ENCODE results near the gene OTUD6A.

Gene OTUD6A

DNA sequence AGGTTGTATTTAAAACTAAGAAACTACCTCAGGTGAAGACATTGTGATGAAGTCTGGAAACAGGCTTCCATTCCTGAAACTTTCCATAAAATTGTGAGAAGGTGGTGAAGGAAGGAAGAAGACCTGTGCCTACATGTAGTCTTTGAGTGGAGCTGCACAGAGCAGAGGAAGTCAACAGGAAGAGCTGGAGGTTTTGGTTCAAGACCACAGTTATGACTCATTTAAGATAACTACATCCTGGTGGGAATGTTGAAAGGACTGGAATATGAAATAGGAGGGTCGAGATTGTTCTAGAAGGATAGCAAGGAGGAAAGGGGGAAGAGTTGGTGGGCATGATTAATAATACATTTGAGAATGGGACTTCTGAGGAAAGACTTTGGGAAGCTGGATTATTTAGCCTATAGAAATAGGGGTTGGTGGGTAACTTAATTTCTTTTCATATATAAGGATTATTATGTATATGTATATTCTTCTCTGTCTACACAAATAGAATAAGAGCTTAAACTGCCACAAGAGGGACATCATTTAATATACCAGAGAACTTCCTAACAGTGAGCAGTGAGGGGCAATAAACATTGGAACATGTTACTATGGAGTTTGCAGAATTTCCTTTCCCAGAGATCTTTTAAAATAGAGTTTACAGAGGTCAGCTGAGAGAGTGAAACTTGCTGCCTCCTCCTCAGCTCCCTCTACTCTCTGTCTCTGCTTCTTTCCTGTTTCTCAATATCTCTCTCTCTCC, 36.0 kb upstream of the OTUD6A start:
- H3K4me3 ChIP-seq (ENCODE audit: control insufficient read depth, low read depth, low read length): no peak overlapping the region
- no peak for TF ChIP-seq CTCF (conservative IDR thresholded peaks at IDR 0.05; ENCODE audit: control insufficient read depth, insufficient read depth, low read depth, low read length)
- peak; percentile 29 for DNase-seq (ENCODE audit: low read depth)

DNA sequence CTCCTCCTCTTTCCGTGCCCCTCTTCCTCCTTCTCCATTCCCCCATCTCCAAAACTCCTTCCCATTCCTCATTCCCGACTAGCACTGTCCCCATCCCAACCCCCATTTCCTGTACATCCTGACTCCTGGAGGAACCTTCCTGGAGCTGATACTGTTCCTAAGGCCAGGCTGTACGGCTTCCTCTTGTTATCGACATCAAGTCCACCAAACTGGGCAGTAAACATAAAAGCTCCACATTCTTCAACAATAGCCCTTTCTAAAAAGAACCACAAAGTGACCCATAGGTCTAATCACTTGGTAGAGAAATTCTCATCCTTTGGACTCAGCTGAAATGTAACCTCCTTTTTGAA, 35.4 kb upstream of the OTUD6A start:
- DNase-seq (ENCODE audit: low read depth): no peak
- no peak overlapping the region for H3K4me3 ChIP-seq (ENCODE audit: control insufficient read depth, low read depth, low read length)
- no peak for TF ChIP-seq CTCF (conservative IDR thresholded peaks at IDR 0.05; ENCODE audit: control insufficient read depth, insufficient read depth, low read depth, low read length)

GRCh38 chrX:70029863-70030262, 32.4 kb upstream of the OTUD6A start:
- DNase-seq (ENCODE audit: low read depth): no peak
- H3K4me3 ChIP-seq (ENCODE audit: control insufficient read depth, low read depth, low read length): no peak overlapping the region
- TF ChIP-seq CTCF (conservative IDR thresholded peaks at IDR 0.05; ENCODE audit: control insufficient read depth, insufficient read depth, low read depth, low read length): no peak

- peak; percentile 80 for TF ChIP-seq CTCF (conservative IDR thresholded peaks at IDR 0.05; ENCODE audit: control insufficient read depth, insufficient read depth, low read depth, low read length)
- H3K4me3 ChIP-seq (ENCODE audit: control insufficient read depth, low read depth, low read length): no peak overlapping the region
- peak; percentile 69 for DNase-seq (ENCODE audit: low read depth)
Measured at GRCh38 chrX:70030301-70030767, 31.9 kb upstream of the OTUD6A start.

DNA sequence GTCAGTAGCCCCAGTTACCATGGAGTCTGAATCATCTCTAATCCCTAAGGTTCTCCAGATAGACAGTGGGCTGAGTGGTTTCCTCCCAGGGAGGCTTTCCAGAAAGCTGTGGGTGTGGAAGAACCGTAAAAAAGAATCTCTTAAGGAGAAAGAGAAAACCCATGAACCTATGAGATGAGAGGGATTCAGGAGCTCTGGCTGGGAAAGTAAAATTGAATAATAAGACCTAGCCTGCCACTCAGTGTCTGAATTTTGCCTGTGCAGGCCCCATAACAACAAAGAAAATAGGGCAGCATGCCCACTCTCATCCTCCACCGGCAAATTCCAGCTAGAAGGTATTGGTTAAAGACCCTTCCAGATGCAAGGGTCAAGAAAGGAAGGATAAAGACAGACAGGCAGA, 29.5 kb upstream of the OTUD6A start:
- H3K4me3 ChIP-seq (ENCODE audit: control insufficient read depth, low read depth, low read length): no peak overlapping the region
- DNase-seq (ENCODE audit: low read depth): no peak
- TF ChIP-seq CTCF (conservative IDR thresholded peaks at IDR 0.05; ENCODE audit: control insufficient read depth, insufficient read depth, low read depth, low read length): no peak

DNA sequence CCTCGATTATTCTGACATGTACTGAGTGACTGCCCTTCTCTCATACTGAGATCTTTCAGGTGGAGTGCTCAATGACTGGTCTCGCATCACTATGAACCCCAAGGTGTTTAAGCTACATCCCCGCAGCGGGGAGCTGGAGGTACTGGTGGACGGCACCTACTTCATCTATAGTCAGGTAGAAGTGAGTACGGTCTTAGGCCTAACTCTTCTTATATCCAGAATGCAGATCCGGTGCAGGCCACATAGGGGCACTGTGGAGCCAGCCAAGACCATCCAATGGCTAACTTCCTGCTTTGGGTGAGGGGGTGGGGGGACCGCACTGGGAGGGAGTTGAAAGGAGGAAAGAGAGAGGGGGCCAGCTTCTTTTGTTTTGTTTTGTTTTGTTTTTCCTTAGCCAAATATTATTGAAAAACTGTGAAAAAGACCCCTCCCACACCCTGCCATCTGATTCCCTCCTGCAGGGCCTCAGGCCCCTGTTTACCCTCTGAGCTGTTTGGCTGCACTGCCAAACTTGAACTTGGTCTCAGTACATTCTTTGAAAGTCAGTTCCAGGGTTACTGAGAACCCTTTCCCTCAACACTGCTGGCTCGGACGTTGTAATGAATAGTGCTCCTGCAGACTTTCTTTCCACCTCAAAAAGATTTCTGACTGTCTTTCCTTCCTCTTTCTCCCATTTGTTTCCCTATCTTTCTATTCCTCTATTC, 28.8 kb upstream of the OTUD6A start:
- DNase-seq (ENCODE audit: low read depth): peak; percentile 34
- H3K4me3 ChIP-seq (ENCODE audit: control insufficient read depth, low read depth, low read length): no peak overlapping the region
- peak; percentile 56 for TF ChIP-seq CTCF (conservative IDR thresholded peaks at IDR 0.05; ENCODE audit: control insufficient read depth, insufficient read depth, low read depth, low read length)
